A673 (cell line): ENCODE results near the gene PRKX. TPM values are rescaled to one million over a fixed set of nuclear protein-coding genes. Genes with fewer than 3 reads are reported as not detected.
"Not testable (repeated sequence)": the region's sequence is repeated elsewhere in the genome, so short reads cannot be mapped to it uniquely, and the experiment has no call there.

Experiments used
- BruUV-seq: library from RNA; stranded (reverse); fragments of 400-500 nt; replicated peaks from 2 replicates; lab custom pipeline; 2021; lab: Mats Ljungman, UMichigan
- CTCF ChIA-PET: fragments of 300-600 bp; sonication (Branson Sonifier 250); formaldehyde crosslinking; loops from one replicate; lab custom pipeline; 2022; ENCODE audit warnings: antibody characterized with exemption; lab: Charles Lee
- POLR2A ChIA-PET: fragments of 300-600 bp; sonication (Branson Sonifier 250); formaldehyde crosslinking; loops from one replicate; lab custom pipeline; 2022; ENCODE audit warnings: antibody characterized with exemption; ENCODE audit not compliant: low non-redundant PET; lab: Charles Lee
- DNase-seq: peaks from one replicate; pipeline ENCODE4 v3.0.0-alpha.2; 2015; ENCODE audit warnings: low spot score
- H3K27ac ChIP-seq: fragments of 200-600 bp; sonication (generic); 2 replicates; pipeline ENCODE4 v1.5.1; 2016; ENCODE audit warnings: mixed run types, low read depth, mild to moderate bottlenecking, mixed read lengths, antibody characterized with exemption, low read length; ENCODE audit not compliant: poor library complexity, severe bottlenecking
- H3K27me3 ChIP-seq: fragments of 200-600 bp; sonication (generic); replicated peaks from 2 replicates; pipeline ENCODE4 v1.6.1; 2017; ENCODE audit warnings: mixed run types, low read depth, mild to moderate bottlenecking, mixed read lengths, antibody characterized with exemption, low read length; ENCODE audit not compliant: insufficient read depth, poor library complexity
- H3K36me3 ChIP-seq: fragments of 200-600 bp; sonication (generic); 2 replicates; pipeline ENCODE4 v1.6.1; 2016; ENCODE audit warnings: mixed run types, mild to moderate bottlenecking, mixed read lengths, antibody characterized with exemption, low read length; ENCODE audit not compliant: insufficient read depth, poor library complexity, severe bottlenecking
- H3K4me1 ChIP-seq: fragments of 200-600 bp; sonication (generic); 2 replicates; pipeline ENCODE4 v1.6.1; 2017; ENCODE audit warnings: mixed run types, mild to moderate bottlenecking, mixed read lengths, antibody characterized with exemption, low read length; ENCODE audit not compliant: insufficient read depth, poor library complexity, severe bottlenecking
- H3K4me3 ChIP-seq: fragments of 200-600 bp; sonication (generic); 2 replicates; pipeline ENCODE4 v1.5.1; 2016; ENCODE audit warnings: low read depth, mixed run types, mild to moderate bottlenecking, mixed read lengths, low read length; ENCODE audit not compliant: poor library complexity, severe bottlenecking
- H3K9me3 ChIP-seq: fragments of 200-600 bp; sonication (generic); 2 replicates; pipeline ENCODE4 v1.6.1; 2016; ENCODE audit warnings: mixed run types, low read depth, mild to moderate bottlenecking, mixed read lengths, antibody characterized with exemption, low read length; ENCODE audit not compliant: poor library complexity, severe bottlenecking
- CTCF ChIP-seq: fragments of 300-800, 200-600 bp; sonication (generic); conservative IDR thresholded peaks from 2 replicates; pipeline ENCODE4 v1.5.1; 2017; ENCODE audit warnings: low read depth, mild to moderate bottlenecking, antibody characterized with exemption, low read length, moderate library complexity, mixed read lengths
- EZH2 ChIP-seq: fragments of 200-600 bp; sonication (generic); IDR thresholded peaks from 2 replicates; pipeline ENCODE4 v1.6.1; 2017; ENCODE audit warnings: borderline replicate concordance, low read depth, mild to moderate bottlenecking, mixed read lengths, antibody characterized with exemption, low read length; ENCODE audit not compliant: poor library complexity, severe bottlenecking
- intact Hi-C: fragments of 100-400 bp; cut with micrococcal nuclease; formaldehyde crosslinking; loops from one replicate; pipeline ENCODE4 v1.10.0; 2022; ENCODE audit not compliant: unreplicated experiment
- total RNA-seq: library from RNA; stranded (reverse); gene quantifications from 2 replicates; pipeline ENCODE4 v1.2.3, GENCODE V29; 2021

Gene PRKX
- total RNA-seq, 1 experiment from 2014 or later: 42.6 TPM

- Histone ChIP-seq H3K27me3 (no peaks in the 10 kb centered on the region), H3K27ac (no peak overlapping the region), H3K4me3 (no peak overlapping the region), H3K4me1 (no peaks in the 10 kb centered on the region), H3K9me3 (no peaks in the 10 kb centered on the region), H3K36me3 (no peaks in the 10 kb centered on the region)
- intact Hi-C loops: loop anchor here (10.0 kb wide), 1 partner anchor 746 kb away; no protein-coding TSS in a partner anchor
- no peak for TF ChIP-seq CTCF
- no peak for TF ChIP-seq EZH2
- POLR2A ChIA-PET: no interaction called here
- no peak for DNase-seq
- CTCF ChIA-PET: no interaction called here
- BruUV-seq: no TSS peak
Observed at GRCh38 chrX:3631196-3631595, 82.3 kb downstream of the PRKX start.

- Histone ChIP-seq H3K4me3 (no peak overlapping the region), H3K36me3 (peaks cover 3% of the 10 kb centered on the region), H3K27ac (no peak overlapping the region), H3K9me3 (no peaks in the 10 kb centered on the region), H3K4me1 (no peaks in the 10 kb centered on the region), H3K27me3 (no peaks in the 10 kb centered on the region)
- TF ChIP-seq EZH2: no peak
- TF ChIP-seq CTCF: no peak
- ChIA-PET CTCF (no interaction called here), POLR2A (no interaction called here)
- intact Hi-C loops: no loop called here
- no peak for DNase-seq
- no TSS peak for BruUV-seq
Observed at GRCh38 chrX:3627594-3627993, 85.9 kb downstream of the PRKX start.

- DNase-seq: no peak
- Histone ChIP-seq H3K4me1 (no peaks in the 10 kb centered on the region), H3K27ac (no peak overlapping the region), H3K9me3 (no peaks in the 10 kb centered on the region), H3K27me3 (no peaks in the 10 kb centered on the region), H3K36me3 (peaks cover 3% of the 10 kb centered on the region), H3K4me3 (no peak overlapping the region)
- CTCF ChIA-PET: no interaction called here
- TF ChIP-seq EZH2 (no peak), CTCF (no peak)
- BruUV-seq: no TSS peak
- intact Hi-C loops: no loop called here
- POLR2A ChIA-PET: no interaction called here
Observed at GRCh38 chrX:3621414-3621813, 92.0 kb downstream of the PRKX start.

GRCh38 chrX:3611744-3612143, 101.7 kb downstream of the PRKX start:
- DNase-seq, H3K27me3 ChIP-seq, POLR2A ChIA-PET, CTCF ChIA-PET, H3K27ac ChIP-seq, BruUV-seq, H3K36me3 ChIP-seq, H3K4me3 ChIP-seq, H3K9me3 ChIP-seq, intact Hi-C loops, H3K4me1 ChIP-seq: not testable (repeated sequence)
